ENCODE measurements around the gene GABARAPL2.
"Not testable (repeated sequence)": the region's sequence is repeated elsewhere in the genome, so short reads cannot be mapped to it uniquely, and the experiment has no call there.

GABARAPL2 gene

GRCh38 chr16:75570396-75571065 lies 4.4 kb downstream of the GABARAPL2 start:
- Mint-ChIP-seq H3K36me3 (peaks cover 78% of the 10 kb centered on the region), H3K9me3 (no peaks in the 10 kb centered on the region), H3K4me3 (no peak overlapping the region), H3K4me1 (peaks cover 42% of the 10 kb centered on the region), H3K27ac (peak overlapping the region; percentile 71)
- ATAC-seq (no peak), DNase-seq (ENCODE audit: low spot score in 2 of 2) (no peak)

- no peak for DNase-seq (ENCODE audit: low spot score in 2 of 2)
- Mint-ChIP-seq H3K36me3 (peaks cover 89% of the 10 kb centered on the region), H3K4me1 (peaks cover 29% of the 10 kb centered on the region), H3K27ac (no peak overlapping the region), H3K9me3 (no peaks in the 10 kb centered on the region), H3K4me3 (no peak overlapping the region)
- no peak for ATAC-seq
Measured at GRCh38 chr16:75572864-75573542, 6.8 kb downstream of the GABARAPL2 start.

- peaks cover 31% of the 10 kb centered on the region for H3K4me1 Mint-ChIP-seq
- peak overlapping the region; percentile 83 for H3K27ac Mint-ChIP-seq
- peaks cover 90% of the 10 kb centered on the region for H3K36me3 Mint-ChIP-seq
- no peak overlapping the region for H3K4me3 Mint-ChIP-seq
- ATAC-seq (no peak), DNase-seq (ENCODE audit: low spot score in 2 of 2) (no peak)
- no peaks in the 10 kb centered on the region for H3K9me3 Mint-ChIP-seq
Measured at GRCh38 chr16:75573955-75574354, 7.8 kb downstream of the GABARAPL2 start.

DNA sequence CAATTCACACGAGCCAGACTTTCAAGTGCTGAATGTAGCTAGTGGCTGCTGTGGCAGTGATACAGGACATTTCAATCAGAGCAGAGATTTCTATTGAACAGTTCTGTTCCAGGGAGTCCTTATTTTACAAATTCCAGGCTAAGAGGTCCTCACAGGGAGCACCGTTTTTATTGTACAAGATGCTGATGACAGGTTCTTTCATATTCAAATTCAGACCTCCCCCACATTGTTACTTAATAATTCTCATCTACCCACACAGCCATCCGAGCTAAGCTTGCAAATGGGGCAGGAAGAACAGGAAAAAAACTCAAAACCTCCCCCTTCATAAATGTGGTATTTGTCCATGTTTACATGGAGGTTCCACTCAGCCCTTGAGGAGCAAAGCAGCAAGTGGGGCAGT lies 9.8 kb downstream of the GABARAPL2 start:
- ATAC-seq: no peak
- peak overlapping the region; percentile 80 for H3K27ac Mint-ChIP-seq
- H3K36me3 Mint-ChIP-seq: peaks cover 87% of the 10 kb centered on the region
- H3K4me3 Mint-ChIP-seq: no peak overlapping the region
- peaks cover 23% of the 10 kb centered on the region for H3K4me1 Mint-ChIP-seq
- no peaks in the 10 kb centered on the region for H3K9me3 Mint-ChIP-seq
- no peak for DNase-seq (ENCODE audit: low spot score in 2 of 2)

- Mint-ChIP-seq H3K36me3 (peaks cover 87% of the 10 kb centered on the region), H3K9me3 (no peaks in the 10 kb centered on the region)
Measured at GRCh38 chr16:75576384-75576811, 10.2 kb downstream of the GABARAPL2 start.

GRCh38 chr16:75578212-75578611 lies 12.0 kb downstream of the GABARAPL2 start:
- ATAC-seq (no peak), DNase-seq (ENCODE audit: low spot score in 2 of 2) (no peak)
- Mint-ChIP-seq H3K9me3 (no peaks in the 10 kb centered on the region), H3K4me1 (peaks cover 15% of the 10 kb centered on the region), H3K36me3 (peaks cover 73% of the 10 kb centered on the region), H3K27ac (peak overlapping the region; percentile 33), H3K4me3 (no peak overlapping the region)

More at GRCh38 chr16:75576384-75576811, 10.2 kb downstream of the GABARAPL2 start:
- DNase-seq (ENCODE audit: low spot score in 2 of 2) (no peak), ATAC-seq (peak; percentile 55)
- Mint-ChIP-seq H3K27ac (peak overlapping the region; percentile 80), H3K4me1 (peaks cover 23% of the 10 kb centered on the region), H3K4me3 (no peak overlapping the region)

DNA sequence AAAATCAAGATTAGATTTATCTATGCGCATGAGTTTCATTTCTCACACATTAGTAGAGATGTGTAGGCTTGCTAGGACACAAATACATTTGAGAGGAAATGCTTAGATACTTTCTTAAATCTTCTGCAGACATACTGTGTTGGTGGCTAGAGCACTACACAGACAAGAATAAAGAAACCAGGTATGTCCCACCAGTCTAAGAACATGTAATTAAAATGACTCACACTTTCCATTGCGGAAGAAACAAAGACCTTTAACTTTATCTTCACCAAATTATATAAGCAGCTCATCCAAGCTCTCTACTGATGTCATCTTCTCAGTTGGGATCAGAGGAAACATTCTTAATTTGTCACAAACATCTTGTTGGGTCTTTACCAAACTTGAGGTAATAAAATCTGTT lies 12.5 kb downstream of the GABARAPL2 start:
- Mint-ChIP-seq H3K36me3 (peaks cover 68% of the 10 kb centered on the region), H3K4me1 (peaks cover 12% of the 10 kb centered on the region), H3K4me3 (no peak overlapping the region), H3K27ac (peak overlapping the region; percentile 33), H3K9me3 (no peaks in the 10 kb centered on the region)
- ATAC-seq: no peak
- DNase-seq (ENCODE audit: low spot score in 2 of 2): no peak

- H3K36me3 Mint-ChIP-seq: peaks cover 62% of the 10 kb centered on the region
- no peak for DNase-seq (ENCODE audit: low spot score in 2 of 2)
Measured at GRCh38 chr16:75579281-75579834, 13.2 kb downstream of the GABARAPL2 start.

DNA sequence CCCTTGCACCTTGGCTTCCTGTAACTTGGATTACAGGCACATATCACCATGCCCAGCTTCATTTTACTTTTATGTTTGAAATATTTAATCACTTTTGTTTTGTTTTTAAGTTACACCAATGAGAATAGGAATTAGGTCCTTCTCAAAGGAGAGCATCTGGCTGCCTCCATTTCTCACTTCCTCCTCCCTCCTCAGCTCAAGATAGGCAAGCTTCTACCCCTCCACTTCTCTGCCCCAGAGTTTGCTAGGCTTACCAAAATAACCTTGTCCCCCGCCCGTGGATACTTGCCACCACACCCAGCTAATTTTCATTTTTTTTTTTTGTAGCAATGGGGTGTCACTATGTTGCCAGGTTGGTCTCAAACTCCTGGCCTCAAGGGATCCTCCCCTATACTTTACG lies 17.9 kb downstream of the GABARAPL2 start:
- H3K4me1 Mint-ChIP-seq: peaks cover 18% of the 10 kb centered on the region
- ATAC-seq (no peak), DNase-seq (ENCODE audit: low spot score in 2 of 2) (no peak)
- peak overlapping the region; percentile 61 for H3K27ac Mint-ChIP-seq
- H3K36me3 Mint-ChIP-seq: peaks cover 29% of the 10 kb centered on the region
- no peak overlapping the region for H3K4me3 Mint-ChIP-seq
- no peaks in the 10 kb centered on the region for H3K9me3 Mint-ChIP-seq

More at GRCh38 chr16:75579281-75579834, 13.2 kb downstream of the GABARAPL2 start:
- H3K4me3 Mint-ChIP-seq: no peak overlapping the region
- H3K9me3 Mint-ChIP-seq: no peaks in the 10 kb centered on the region
- peaks cover 16% of the 10 kb centered on the region for H3K4me1 Mint-ChIP-seq
- ATAC-seq: no peak
- peak overlapping the region; percentile 33 for H3K27ac Mint-ChIP-seq

- DNase-seq (ENCODE audit: low spot score in 2 of 2) (no peak), ATAC-seq (no peak)
- Mint-ChIP-seq H3K36me3 (peaks cover 6% of the 10 kb centered on the region), H3K27ac (no peak overlapping the region), H3K4me1 (peaks cover 21% of the 10 kb centered on the region), H3K4me3 (no peak overlapping the region), H3K9me3 (no peaks in the 10 kb centered on the region)
Measured at GRCh38 chr16:75588716-75589115, 22.5 kb downstream of the GABARAPL2 start.

DNA sequence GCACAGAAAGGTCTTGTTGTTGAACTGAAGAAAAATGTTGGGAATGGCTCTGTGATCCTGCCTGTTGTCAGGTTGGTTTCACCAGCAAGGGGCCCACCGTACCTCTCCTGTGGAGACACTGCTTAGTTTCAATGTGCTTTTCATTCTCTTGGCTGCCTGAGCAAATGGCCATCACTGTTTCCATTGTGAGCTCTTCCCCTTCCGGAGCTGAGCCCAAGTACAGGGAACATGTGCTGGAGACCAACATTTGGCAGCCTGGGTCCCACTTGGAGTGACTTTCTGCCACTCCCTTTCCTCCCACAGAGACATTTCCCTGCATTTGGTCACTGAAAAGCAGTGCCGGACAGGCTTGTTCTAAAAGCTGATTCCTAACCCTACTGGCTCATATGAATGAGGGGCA lies 23.1 kb downstream of the GABARAPL2 start:
- H3K27ac Mint-ChIP-seq: no peak overlapping the region
- peaks cover 6% of the 10 kb centered on the region for H3K36me3 Mint-ChIP-seq
- peaks cover 23% of the 10 kb centered on the region for H3K4me1 Mint-ChIP-seq
- ATAC-seq (no peak), DNase-seq (ENCODE audit: low spot score in 2 of 2) (no peak)
- H3K9me3 Mint-ChIP-seq: no peaks in the 10 kb centered on the region
- H3K4me3 Mint-ChIP-seq: no peak overlapping the region

DNA sequence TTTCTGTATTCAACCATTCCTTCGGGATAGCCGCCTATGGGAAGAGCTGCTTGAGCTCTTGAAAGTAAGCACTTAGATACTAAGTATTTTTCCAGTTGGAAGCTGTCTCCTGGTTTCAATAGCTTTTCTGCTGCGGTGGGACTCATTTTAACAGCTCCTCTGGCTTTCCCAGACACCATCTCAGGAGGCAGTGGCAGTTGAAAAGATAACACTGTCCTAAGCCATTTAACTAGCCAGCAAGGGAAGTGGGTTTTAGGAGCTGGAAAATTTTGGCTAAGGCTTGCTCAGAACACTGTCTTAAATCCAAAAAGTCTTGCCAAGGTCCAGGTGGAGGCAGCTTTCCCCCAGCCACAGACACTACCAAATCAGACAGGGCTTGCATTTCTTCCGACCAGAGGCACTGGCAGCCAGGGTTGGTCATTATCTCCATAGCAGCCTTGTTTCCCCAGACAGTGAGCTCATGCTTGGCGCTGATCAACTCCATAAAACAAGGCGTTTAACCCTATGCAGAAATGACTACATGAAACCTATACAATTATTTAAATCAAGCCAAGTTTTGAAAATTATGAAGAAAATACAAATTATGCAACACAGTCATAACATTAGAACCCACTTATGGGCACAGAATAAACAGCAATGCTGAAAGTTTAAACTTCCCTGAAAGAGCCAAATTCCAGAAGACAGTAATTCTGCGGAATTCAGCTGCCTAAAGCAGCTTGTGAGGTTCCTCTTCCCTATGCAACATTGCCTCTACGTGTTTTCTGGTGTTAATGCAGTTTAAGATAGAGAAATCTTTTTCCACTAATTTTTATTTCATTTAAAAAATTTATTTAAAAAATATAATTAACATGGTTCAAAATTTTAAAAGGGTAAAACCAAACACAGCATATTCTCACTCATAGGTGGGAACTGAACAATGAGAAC lies 25.0 kb downstream of the GABARAPL2 start:
- ATAC-seq (no peak), DNase-seq (ENCODE audit: low spot score in 2 of 2) (no peak)
- no peak overlapping the region for H3K27ac Mint-ChIP-seq
- no peaks in the 10 kb centered on the region for H3K9me3 Mint-ChIP-seq
- peaks cover 22% of the 10 kb centered on the region for H3K36me3 Mint-ChIP-seq
- no peak overlapping the region for H3K4me3 Mint-ChIP-seq
- H3K4me1 Mint-ChIP-seq: peaks cover 14% of the 10 kb centered on the region

GRCh38 chr16:75591927-75592326 lies 25.7 kb downstream of the GABARAPL2 start:
- H3K9me3 Mint-ChIP-seq; H3K27ac Mint-ChIP-seq; ATAC-seq; DNase-seq (ENCODE audit: low spot score in 2 of 2); H3K4me3 Mint-ChIP-seq: not testable (repeated sequence)
- Mint-ChIP-seq H3K36me3 (peaks cover 28% of the 10 kb centered on the region), H3K4me1 (peaks cover 14% of the 10 kb centered on the region)

DNA sequence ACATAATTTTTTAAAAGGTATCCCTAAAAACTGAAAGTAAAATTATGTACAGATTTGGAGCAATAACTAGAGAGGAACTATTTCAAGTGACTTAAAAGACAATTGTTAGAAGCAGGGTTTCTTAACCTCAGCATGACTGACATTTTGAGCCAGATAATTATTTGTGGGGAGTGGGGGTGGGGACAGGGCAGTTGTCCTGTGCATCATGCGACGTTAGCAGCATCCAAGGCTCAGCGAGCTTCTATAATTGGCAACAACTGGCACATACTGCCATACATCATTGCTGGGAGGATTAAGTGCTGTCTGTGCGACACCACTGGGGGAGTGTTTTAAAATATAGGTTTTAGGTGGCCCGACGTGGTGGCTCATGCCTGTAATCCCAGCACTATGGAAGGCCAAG lies 27.1 kb downstream of the GABARAPL2 start:
- Mint-ChIP-seq H3K4me3 (no peak overlapping the region), H3K36me3 (peaks cover 41% of the 10 kb centered on the region), H3K9me3 (no peaks in the 10 kb centered on the region), H3K4me1 (peaks cover 14% of the 10 kb centered on the region), H3K27ac (peak overlapping the region; percentile 74)
- ATAC-seq (no peak), DNase-seq (ENCODE audit: low spot score in 2 of 2) (no peak)

All from stimulated activated effector memory CD8-positive, alpha-beta T cell treated with anti-CD3 and anti-CD28 coated beads, Interleukin-12 subunit alpha, Interleukin-12 subunit beta, amount 100 ng/mL, for 72 hours (primary cell).